Activated naive CD4-positive, alpha-beta T cell treated with anti-CD3 and anti-CD28 coated beads, Interleukin-2, amount 50 U/mL, for 16 hours (primary cell): ENCODE results near the gene SNPH.
"Not testable (repeated sequence)": the region's sequence is repeated elsewhere in the genome, so short reads cannot be mapped to it uniquely, and the experiment has no call there.

Experiments
- DNase-seq: peaks from one replicate; pipeline ENCODE4 v3.0.0-alpha.2; 2020

Gene SNPH, protein sequence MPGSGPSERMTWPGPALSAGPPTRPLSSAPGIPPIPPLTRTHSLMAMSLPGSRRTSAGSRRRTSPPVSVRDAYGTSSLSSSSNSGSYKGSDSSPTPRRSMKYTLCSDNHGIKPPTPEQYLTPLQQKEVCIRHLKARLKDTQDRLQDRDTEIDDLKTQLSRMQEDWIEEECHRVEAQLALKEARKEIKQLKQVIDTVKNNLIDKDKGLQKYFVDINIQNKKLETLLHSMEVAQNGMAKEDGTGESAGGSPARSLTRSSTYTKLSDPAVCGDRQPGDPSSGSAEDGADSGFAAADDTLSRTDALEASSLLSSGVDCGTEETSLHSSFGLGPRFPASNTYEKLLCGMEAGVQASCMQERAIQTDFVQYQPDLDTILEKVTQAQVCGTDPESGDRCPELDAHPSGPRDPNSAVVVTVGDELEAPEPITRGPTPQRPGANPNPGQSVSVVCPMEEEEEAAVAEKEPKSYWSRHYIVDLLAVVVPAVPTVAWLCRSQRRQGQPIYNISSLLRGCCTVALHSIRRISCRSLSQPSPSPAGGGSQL

DNA sequence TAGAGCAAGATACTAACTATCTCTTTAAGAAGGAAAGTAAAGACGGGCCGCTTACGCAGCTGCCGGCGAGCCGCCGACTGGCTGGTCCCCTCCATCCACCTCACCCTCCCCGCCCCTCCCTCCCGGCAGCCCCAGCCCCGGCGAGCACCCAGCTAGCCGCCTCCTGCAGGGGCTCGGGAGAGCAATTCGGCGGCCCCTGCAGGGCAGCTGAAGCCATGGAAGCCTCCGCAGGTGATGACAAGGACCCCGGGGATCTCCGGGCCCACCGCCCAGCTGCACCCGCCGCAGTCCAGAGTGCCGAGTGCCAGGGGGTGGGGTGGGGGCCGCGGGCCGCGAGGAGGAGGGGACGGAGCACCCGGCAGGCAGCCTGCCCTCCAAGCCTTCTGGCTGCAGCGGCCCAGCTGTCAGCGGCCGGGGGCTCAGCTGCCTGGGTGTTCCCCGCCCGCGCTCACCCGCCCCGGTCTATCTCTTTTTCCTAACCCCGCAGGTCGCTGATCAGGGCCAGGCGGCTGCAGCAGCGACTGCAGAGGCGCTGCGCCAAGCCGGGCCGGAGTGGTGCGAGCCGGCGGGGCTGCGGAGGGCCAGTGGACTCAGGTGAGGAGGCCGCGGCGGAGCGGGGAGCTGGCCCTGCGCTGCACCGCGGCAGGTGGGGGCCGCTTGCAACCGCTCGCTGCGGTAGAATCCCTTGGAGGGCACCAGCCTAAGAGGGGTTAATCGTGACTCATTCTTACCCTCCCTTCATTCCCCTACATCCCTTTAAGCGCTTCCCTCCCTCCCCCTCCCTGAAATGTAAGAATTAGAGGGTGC lies at the start of gene SNPH:
Gene SNPH, plus strand, starts transcription at position 128 of the 807 bp plus-strand sequence. CDS start 29,946 bp downstream, outside the sequence.
- DNase-seq = peak; percentile 72

DNA sequence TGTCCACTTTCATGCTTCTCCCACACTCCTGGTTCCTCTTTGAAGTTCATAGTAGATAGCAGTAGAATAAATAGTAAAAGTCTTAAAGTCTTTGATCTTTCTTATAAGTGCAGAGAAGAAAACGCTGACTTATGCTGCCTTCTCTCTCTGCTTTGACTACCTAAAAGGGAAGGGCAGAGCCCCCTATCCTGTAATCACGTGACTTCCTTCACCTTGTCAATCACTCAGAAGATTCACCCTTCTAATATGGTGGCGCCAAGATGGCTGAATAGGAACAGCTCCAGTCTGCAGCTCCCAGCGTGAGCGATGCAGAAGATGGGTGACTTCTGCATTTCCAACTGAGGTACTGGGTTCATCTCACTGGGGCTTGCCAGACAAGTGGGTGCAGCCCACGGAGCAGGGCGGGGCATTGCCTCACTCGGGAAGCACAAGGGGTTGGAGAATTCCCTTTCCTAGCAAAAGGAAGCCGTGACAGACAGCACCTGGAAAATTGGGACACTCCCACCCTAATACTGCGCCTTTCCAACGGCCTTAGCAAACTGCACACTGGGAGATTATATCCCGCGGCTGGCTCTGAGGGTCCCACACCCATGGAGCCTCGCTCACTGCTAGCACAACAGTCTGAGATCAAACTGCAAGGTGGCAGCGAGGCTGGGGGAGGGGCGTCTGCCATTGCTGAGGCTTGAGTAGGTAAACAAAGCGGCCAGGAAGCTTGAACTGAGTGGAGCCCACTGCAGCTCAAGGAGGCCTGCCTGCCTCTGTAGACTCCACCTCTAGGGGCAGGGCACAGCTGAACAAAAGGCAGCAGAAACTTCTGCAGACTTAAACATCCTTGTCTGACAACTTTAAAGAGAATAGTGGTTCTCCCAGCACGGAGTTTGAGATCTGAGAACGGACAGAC lies 49.3 kb upstream of the SNPH start:
- DNase-seq = not testable (repeated sequence)

DNA sequence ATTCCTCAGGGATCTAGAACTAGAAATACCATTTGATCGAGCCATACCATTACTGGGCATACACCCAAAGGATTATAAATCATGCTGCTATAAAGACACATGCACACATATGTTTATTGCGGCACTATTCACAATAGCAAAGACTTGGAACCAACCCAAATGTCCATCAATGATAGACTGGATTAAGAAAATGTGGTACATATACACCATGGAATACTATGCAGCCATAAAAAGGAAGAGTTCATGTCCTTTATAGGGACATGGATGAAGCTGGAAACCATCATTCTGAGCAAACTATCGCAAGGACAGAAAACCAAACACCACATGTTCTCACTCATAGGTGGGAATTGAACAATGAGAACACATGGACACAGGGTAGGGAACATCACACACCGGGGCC lies 43.3 kb upstream of the SNPH start:
- not testable (repeated sequence) for DNase-seq

DNA sequence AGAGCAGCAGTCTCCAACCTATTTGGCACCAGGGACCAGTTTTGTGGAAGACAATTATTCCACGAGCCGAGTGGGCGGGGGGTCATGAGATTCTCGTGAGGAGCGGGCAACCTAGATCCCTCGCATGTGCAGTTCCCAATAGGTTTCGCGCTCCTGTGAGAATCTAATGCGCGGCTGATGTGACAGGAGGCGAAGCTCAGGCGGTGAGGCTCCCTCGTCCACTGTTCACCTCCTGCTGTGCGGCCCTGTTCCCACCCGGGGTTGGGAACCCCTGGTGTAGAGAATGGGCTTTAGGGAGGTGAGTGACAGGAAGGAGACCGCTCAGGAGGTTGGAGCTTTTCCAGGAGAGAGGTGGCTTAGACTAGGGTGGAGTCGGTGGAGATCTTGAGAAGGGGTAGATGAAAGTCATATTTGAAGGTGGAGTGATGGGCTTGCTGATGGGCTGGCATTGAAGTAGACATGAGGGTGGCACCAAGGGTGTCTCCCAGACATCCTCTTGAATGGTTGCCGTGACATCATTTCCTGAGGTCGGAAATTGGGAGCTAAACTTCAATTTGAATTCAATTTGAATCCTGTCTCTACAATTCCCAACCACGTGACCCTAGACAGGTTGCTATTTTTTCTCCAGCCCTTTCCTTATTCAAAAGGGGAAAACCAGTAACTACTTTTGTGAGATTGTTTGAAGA lies 41.7 kb upstream of the SNPH start:
- DNase-seq = no peak

DNA sequence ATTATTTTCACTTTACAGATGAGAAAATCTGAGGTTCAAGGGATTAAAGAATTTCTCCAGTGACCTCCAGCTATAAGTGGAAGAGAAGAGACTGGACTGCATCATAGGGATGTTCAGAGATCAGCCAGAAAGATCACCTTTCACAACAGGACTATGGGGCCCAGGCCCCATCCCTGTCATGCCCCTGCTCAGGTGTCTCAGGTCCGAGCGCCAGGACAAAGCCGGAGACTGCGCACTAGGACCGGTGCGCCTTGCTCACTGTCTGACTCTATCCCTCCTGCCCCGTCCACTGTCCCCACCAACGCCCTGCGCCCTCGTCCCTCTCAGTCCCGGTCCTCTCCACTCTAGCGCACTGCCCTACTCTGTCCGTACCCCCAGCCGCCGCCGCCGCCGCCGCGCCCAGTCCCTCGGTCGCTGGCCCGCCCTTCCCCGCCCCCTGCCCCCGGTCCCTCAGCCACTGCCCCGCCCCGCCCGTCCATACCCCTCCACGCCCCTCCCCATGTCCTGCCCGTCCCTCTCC lies 40.8 kb upstream of the SNPH start:
- DNase-seq = no peak

DNA sequence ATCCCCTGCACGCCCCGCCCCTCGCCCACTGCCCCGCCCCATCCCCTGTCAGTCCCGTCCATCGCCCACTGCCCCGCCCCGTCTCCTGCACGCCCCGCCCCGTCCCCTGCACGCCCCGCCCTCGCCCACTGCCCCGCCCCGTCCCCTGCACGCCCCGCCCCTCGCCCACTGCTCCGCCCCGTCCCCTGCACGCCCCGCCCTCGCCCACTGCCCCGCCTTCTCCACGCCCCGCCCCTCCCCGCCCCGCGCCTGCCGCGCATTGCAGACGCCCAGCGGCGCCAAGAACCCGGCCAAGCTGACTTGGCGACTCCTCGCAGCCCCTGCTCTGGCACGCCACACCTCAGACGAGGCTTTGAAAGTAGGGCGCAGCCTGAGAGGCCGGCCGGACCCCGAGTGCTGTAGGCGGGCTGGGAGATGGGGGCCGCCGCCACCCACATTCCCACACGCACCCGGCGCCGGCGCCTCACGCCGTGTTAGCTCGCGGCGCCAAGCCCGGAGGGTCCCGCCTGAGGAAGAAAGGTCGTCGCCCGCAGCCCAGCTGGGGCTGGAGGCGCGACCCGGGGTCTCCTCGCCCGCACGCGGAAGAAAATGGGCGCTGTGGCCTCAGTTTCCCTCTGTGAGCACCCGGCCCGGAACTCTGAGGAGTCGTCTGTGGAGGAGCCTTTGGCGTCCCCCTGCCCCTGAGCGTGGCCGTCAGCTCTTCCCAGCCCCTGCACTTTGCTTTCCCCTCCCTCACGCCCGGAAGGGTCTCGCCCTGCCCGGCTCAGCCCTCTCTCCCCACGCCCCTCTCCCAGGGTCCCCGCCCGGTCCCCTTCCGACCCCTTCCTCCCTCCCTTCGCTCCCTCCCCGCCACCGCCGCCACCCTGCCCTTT lies 40.1 kb upstream of the SNPH start, which contains the start of gene RAD21L1:
Gene RAD21L1, plus strand, starts transcription at position 262 of the 872 bp plus-strand sequence. CDS start 2,410 bp downstream, outside the sequence.
- DNase-seq = peak; percentile 69

DNA sequence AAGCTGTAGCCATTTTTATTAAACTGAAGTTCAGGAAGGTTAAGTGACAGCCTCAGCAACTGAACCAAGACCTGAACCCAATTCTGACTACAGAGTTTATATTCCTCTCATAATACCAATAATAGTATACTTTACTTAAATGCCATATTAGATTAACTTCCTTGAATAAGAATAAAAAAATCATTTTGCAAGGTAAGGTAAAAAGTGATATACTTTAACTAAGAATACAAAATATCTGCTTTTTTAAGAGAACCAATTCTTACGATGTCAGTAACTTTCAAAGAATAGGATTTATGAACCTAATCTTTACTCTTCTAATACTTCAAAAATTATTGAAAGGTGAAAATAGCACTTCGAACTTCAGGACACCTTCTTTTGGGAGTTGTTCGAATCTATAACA lies 36.6 kb upstream of the SNPH start:
- DNase-seq = no peak

DNA sequence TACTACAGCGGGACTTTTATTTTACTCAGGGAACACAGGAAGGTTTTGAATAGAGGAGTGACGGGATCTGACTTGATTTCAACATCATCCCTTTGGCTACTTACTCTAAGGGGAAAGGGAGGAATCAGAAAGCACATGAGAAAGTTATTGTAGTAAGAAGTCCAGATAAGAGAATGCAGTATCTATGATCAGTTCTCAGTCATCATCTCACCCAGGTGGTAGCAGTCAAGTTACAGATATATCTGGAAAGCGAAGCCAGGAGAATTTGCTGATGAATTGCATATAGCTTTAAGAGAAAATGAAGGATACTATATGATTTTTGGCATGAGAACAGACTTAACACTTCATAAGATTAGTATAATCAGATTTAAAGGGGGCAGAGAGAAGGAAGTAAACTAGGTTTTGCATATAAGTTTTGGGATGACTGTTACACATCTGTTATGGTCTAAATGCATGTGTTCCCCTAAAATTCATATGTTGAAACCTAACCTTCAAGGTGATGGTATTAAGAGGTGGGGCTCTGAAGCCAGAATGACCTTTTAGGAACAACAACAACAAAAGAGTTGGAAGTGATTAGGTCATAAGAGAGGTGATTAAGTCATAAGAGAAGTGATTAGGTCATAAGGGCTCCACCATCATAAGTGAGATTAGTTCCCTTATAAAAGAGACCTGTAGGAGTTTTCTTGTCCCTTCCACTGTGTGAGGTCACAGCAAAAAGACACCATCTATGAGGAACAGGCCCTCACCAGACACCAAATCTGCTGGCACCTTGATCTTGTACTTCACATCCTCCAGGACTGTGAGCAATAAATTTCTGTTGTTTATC lies 33.6 kb upstream of the SNPH start:
- no peak for DNase-seq

DNA sequence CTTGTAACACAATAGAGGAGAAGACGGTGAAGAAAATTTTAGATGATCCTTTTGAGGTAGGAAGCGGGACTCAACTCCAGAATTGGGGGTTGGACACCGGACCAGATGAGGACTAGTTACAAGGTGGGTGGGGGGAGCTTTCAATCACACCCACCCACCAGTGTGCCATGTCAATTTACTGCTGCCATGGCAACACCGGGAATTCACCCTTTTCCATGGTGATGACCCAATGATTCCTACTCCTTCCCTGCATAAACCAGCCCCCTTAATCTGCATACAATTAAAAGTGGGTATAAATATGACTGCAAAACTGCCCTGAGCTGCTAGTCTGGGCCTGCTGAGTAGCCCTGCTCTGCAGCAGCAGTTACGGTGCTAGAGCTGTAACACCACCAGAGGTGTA lies 25.5 kb upstream of the SNPH start:
- no peak for DNase-seq

DNA sequence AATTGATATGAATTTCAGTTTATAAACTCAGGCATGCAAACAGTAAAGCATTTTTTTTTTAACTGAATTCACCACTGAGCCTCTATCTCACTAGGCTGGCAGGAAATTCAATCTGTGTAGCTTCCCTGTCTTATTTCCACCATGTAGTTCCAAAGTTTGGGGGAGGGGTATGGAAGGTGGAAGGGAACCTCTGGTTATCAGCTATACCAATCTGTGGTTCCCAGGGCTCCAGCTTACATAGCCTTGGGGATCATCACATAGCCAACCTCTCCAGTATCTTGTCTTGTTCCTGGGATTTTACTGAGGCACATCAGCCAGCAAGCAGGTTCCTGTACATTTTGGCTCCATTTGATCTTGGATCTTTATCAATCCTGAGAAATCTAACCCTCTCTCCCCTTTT lies 24.6 kb upstream of the SNPH start:
- DNase-seq = no peak

DNA sequence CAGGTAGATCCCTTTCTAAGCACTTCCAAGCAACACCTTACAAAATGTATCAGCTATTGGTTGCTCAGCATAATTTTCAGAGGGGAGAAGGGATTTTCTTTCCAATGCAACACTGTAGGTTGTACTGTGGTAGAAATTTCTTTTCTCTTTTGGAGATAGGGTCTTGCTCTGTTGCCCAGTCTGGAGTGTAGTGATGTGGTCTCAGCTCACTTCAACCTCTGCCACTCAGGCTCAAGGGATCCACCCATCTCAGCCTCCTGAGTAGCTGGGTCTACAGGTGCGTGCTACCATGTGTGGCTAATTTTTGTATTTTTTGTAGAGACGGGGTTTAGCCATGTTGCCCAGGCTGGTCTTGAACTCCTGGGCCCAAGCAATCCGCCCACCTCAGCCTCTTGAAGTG lies 24.0 kb upstream of the SNPH start:
- DNase-seq = no peak

DNA sequence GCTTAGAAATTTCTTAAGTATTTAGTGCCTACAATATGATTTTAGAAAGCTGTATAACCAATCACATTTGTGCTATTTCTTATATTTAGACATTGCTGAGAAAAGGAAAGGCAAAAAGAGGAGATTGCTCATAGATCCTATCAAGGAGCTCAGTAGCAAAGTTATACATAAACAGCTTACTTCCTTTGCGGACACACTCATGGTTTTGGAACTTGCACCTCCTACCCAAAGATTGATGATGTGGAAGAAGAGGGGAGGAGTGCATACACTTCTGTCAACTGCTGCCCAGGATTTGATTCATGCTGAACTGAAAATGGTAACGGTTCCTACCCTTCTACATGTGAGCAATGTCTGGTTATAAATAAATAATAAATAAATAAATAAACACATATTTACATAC lies 23.6 kb upstream of the SNPH start:
- no peak for DNase-seq

DNA sequence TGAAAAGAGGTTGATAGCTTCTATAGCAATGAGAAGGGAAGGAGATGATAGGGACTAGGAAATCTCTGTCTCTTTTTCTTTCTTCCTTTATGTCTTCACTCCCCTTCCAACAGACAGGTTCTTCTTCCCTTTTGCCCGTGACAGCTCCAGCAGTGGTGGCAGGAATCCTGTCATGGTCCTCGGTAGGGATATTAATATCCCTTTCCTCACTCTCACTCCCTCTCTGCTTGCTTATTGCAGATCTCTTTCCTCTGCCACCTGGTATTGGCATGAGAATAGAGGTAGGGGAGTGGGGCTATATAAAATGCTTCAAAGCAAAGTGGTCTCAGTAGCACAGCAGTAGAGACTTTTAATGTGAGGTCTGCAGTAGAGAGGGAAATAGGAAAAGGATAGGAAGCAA lies 20.5 kb upstream of the SNPH start:
- no peak for DNase-seq

DNA sequence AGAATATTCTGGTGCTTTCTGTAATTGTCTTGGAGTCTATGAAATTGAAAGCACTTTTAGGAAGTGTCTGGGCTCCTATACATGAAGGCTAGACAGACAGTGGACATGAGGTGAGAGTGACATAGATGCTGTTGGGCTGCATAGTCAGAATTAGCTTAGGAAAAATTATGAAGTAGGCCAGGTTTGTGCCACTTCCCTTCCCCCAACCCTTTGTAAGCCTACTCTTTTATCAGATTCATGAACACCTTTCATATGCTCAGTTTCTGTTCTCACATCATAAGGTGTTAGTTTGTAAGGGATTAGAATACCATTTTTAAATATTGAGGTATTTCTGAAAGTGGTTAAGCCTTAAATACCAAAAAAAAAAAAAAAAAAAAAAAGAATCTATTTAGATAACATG lies 18.4 kb upstream of the SNPH start:
- DNase-seq = no peak

DNA sequence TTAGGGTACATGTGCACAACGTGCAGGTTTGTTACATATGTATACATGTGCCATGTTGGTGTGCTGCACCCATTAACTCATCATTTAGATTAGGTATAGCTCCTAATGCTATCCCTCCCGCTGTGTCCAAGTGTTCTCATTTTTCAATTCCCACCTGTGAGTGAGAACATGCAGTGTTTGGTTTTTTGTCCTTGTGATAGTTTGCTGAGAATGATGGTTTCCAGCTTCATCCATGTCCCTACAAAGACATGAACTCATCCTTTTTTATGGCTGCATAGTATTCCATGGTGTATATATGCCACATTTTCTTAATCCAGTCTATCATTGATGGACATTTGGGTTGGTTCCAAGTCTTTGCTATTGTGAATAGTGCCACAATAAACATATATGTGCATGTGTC lies 15.8 kb upstream of the SNPH start:
- not testable (repeated sequence) for DNase-seq

DNA sequence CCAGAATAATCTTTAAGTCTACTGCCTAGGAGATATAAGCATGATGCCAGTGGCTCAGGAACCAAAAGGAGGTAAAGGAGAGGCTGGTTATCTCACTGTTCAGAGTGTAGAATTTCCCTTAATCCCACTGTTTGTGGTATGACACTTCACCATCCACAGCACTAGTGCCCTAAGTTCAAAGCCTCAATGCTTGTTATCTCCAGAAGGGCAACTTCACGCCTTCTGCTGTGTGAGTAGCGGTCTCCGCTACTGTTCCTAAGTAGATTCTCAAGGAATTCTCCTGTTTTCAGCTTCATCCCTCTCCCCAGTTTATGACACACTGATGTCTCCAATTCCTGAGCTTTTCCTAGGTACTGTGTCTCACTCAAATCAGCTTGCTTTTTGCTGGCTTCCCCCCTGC lies 13.7 kb upstream of the SNPH start:
- DNase-seq = no peak

DNA sequence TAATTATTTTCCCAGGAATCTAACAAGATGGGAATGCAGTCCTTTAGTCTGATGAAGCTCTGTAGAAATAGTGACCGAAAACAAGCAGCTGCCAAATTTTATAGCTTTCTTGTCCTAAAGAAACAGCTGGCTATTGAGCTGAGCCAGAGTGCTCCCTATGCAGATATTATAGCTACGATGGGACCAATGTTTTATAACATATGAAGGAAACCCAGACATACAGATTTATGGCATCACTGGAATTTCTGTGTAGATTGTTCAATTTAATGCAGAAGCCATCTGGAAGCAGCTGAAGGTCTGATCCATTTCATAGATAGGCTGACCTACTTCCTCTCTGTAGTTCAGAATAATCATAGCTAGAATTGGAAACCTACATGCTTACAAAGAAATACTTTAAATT lies 11.8 kb upstream of the SNPH start:
- no peak for DNase-seq

DNA sequence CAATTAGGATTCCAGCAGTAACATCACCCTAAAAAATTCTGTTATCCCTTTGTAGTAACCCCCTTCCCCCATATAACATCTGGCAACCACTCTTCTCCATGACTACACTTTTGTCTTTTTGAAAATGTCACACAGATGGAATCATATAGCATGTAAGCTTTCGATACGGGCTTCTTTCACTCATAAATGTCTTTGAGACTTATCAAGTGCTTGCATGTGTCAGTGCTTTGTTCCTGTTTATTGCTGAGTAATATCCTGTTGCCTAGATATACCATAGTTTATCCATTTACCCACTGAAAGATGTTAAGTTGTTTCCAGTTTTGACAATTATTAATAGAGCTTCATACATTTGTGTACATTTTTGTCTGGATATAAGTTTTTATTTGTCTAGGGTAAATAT lies 10.4 kb upstream of the SNPH start:
- DNase-seq = no peak

DNA sequence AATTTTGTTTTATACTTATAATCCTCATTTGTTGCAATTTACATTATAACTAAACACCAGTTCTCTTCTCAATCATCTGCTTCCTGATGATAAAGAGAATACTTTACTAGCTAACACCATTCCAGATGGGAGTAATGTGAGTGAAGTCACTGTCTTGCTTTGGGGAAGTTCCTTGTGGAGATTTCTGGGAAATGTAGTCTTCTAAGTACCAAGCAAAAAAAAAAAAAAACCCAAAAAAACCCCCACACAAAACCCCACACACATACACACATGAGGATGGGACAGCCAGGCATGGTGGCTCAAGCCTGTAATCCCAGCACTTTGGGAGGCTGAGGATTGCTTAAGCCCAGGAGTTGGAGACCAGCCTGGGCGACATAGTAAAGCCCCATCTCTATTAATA lies 2.2 kb upstream of the SNPH start:
- no peak for DNase-seq

DNA sequence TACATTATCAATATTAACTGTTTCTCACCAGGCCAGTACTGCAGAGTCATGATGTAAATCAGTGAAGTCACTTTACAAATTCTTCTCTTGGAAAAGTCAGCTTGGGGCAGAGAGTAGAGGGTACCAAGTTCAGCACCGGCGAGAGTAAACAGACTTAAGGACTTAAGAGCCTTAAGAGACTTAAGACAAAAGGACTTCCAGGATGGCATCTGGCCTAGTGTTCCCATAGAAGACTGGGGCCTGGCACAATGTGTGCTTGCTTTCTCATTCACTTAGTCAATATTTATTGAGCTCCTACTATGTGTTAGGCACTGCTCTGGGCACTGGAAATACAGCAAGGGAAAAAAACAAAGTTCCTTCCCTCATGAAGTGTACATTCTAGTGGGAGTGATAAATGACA lies 1.4 kb upstream of the SNPH start:
- DNase-seq = no peak
